ENCODE data around the gene DEFB132. TPM values are rescaled to one million over a fixed set of nuclear protein-coding genes. Genes with fewer than 3 reads are reported as not detected.

Gene DEFB132
- total and polyA plus RNA-seq, 8 donors, result 0.02 TPM; not detected in 7

- H3K4me1 ChIP-seq, result peaks cover under 1 to 2% (median 1%) of the 10 kb centered on the region in 3 donors
- 59 to 73% methylated on average over 11 of the region's 11 CpGs for WGBS, 2 donors
- DNase-seq (no peak), ATAC-seq (no peak), FAIRE-seq (no peak)
- no peak overlapping the region for H3K27ac ChIP-seq
- no peak overlapping the region for H3K4me3 ChIP-seq
- no peaks in the 10 kb centered on the region for H3K36me3 ChIP-seq
- H3K9me3 ChIP-seq, result no peaks in the 10 kb centered on the region
- no peaks in the 10 kb centered on the region for H3K27me3 ChIP-seq
- no peak for TF ChIP-seq CTCF (IDR thresholded peaks at IDR 0.05)
- intact Hi-C loops (cut with DNase I), result no loop called here
These were observed 48.2 kb downstream of the DEFB132 start for GRCh38 chr20:305745-306144.

GRCh38 chr20:308427-309038 lies 51.0 kb downstream of the DEFB132 start:
- TF ChIP-seq CTCF (IDR thresholded peaks at IDR 0.05), result no peak
- H3K4me3 ChIP-seq, result no peak overlapping the region
- H3K27ac ChIP-seq, result no peak overlapping the region
- intact Hi-C loops (cut with DNase I), result no loop called here
- H3K36me3 ChIP-seq, result no peaks in the 10 kb centered on the region
- no peaks in the 10 kb centered on the region for H3K9me3 ChIP-seq
- no peaks in the 10 kb centered on the region for H3K27me3 ChIP-seq
- WGBS, 2 donors, result 58 to 63% methylated on average over 7 of the region's 7 CpGs
- peaks cover 0 to 3% (median 0%) of the 10 kb centered on the region in 3 donors for H3K4me1 ChIP-seq
- DNase-seq (no peak), FAIRE-seq (no peak), ATAC-seq (no peak)

- H3K27me3 ChIP-seq, result no peaks in the 10 kb centered on the region
- 36 to 38% methylated on average over 6 of the region's 6 CpGs for WGBS, 2 donors
- H3K36me3 ChIP-seq, result no peaks in the 10 kb centered on the region
- H3K9me3 ChIP-seq, result no peaks in the 10 kb centered on the region
- intact Hi-C loops (cut with DNase I), result no loop called here
- H3K4me1 ChIP-seq, result peaks cover 0 to 3% (median 0%) of the 10 kb centered on the region in 3 donors
- TF ChIP-seq CTCF (IDR thresholded peaks at IDR 0.05), result no peak
- H3K27ac ChIP-seq, result peak overlapping the region in 3 of 4 donors; percentile 33 to 63 (median 59)
- DNase-seq, result no peak
- ATAC-seq, result peak in 2 of 4 donors; percentile 12 to 49
- FAIRE-seq, result no peak
- peak overlapping the region in 1 of 4 donors; percentile 36 for H3K4me3 ChIP-seq
These were observed 51.8 kb downstream of the DEFB132 start for GRCh38 chr20:309306-309840.

- Histone ChIP-seq H3K27me3 (no peaks in the 10 kb centered on the region), H3K4me3 (peak overlapping the region in 2 of 4 donors; percentile 21 to 36), H3K4me1 (peaks cover 0 to 3% (median 0%) of the 10 kb centered on the region in 3 donors), H3K9me3 (no peaks in the 10 kb centered on the region), H3K27ac (peak overlapping the region in 3 of 4 donors; percentile 33 to 63 (median 59)), H3K36me3 (no peaks in the 10 kb centered on the region)
- FAIRE-seq (no peak), DNase-seq (peak; percentile 87 to 96 (median 94)), ATAC-seq (peak; percentile 99 to 100 (median 99))
- 15 to 20% methylated on average over 31 of the region's 31 CpGs for WGBS, 2 donors
- TF ChIP-seq CTCF (IDR thresholded peaks at IDR 0.05), result no peak
- intact Hi-C loops (cut with DNase I), result no loop called here
These were observed 52.5 kb downstream of the DEFB132 start for GRCh38 chr20:309841-310644.
